ENCODE data around the gene FGF4. TPM values are rescaled to one million over a fixed set of nuclear protein-coding genes. Genes with fewer than 3 reads are reported as not detected.
"Not testable (repeated sequence)": the region's sequence is repeated elsewhere in the genome, so short reads cannot be mapped to it uniquely, and the experiment has no call there.

FGF4 gene
- total RNA-seq, 2 donors from 2014 or later = not detected

DNA sequence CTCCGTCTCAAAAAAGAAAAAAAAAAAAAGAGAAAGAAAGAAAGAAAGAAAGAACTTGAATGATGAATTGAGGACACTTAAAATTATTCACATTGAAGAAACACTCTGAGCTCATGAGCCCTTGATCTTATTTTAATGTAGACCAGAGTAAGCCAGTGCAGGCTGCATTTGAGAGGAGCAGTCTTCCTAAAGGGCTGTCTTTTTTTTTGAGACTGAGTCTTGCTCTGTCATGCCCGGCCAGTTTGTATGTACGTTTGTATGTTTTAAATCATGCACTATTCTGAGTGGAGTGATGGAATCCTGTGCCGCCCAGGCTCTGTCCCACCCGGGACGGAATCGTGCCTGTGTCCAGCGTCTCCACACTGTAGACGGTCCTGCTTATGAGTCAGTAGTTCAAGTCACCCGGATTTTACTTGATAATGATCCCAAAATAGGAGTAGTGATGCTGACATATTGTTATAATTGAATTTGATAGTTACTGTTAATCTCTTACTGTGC, 9.6 kb downstream of the FGF4 start:
- no peaks in the 10 kb centered on the region for H3K27me3 ChIP-seq

DNA sequence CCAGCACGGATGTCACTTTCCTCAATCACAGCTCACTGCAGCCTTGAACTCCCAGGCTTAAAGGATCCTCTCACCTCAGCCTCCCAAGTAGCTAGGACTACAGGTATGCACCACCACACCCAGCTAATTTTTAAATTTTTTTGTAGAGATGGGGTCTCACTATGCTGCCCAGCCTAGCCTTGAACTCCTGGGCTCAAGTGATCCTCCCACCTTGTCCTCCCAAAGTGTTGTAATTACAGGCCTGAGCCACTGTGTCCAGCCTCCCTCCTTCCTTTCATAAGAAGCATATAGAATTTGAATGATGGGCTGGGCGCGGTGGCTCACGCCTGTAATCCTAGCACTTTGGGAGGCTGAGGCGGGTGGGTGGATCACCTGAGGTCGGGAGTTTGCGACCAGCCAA, 10.2 kb downstream of the FGF4 start:
- intact Hi-C loops (cut with DNase I); H3K27me3 ChIP-seq; H3K9me3 ChIP-seq; H3K27ac ChIP-seq; H3K9ac ChIP-seq (ENCODE audit: low read depth in 2 of 2, low read length in 2 of 2); H3K36me3 ChIP-seq; H3K4me3 ChIP-seq; DNase-seq; H3K4me1 ChIP-seq: not testable (repeated sequence)

More for the DNA sequence above, 9.6 kb downstream of the FGF4 start:
- no peak for DNase-seq
- Histone ChIP-seq H3K4me1 (no peaks in the 10 kb centered on the region), H3K36me3 (no peaks in the 10 kb centered on the region), H3K4me3 (no peak overlapping the region), H3K27ac (no peak overlapping the region), H3K9ac (ENCODE audit: low read depth in 2 of 2, low read length in 2 of 2) (no peak overlapping the region), H3K9me3 (no peaks in the 10 kb centered on the region)
- TF ChIP-seq, protein P1, sequence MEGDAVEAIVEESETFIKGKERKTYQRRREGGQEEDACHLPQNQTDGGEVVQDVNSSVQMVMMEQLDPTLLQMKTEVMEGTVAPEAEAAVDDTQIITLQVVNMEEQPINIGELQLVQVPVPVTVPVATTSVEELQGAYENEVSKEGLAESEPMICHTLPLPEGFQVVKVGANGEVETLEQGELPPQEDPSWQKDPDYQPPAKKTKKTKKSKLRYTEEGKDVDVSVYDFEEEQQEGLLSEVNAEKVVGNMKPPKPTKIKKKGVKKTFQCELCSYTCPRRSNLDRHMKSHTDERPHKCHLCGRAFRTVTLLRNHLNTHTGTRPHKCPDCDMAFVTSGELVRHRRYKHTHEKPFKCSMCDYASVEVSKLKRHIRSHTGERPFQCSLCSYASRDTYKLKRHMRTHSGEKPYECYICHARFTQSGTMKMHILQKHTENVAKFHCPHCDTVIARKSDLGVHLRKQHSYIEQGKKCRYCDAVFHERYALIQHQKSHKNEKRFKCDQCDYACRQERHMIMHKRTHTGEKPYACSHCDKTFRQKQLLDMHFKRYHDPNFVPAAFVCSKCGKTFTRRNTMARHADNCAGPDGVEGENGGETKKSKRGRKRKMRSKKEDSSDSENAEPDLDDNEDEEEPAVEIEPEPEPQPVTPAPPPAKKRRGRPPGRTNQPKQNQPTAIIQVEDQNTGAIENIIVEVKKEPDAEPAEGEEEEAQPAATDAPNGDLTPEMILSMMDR (IDR thresholded peaks at IDR 0.05) = no peak
- intact Hi-C loops (cut with DNase I) = no loop called here

DNA sequence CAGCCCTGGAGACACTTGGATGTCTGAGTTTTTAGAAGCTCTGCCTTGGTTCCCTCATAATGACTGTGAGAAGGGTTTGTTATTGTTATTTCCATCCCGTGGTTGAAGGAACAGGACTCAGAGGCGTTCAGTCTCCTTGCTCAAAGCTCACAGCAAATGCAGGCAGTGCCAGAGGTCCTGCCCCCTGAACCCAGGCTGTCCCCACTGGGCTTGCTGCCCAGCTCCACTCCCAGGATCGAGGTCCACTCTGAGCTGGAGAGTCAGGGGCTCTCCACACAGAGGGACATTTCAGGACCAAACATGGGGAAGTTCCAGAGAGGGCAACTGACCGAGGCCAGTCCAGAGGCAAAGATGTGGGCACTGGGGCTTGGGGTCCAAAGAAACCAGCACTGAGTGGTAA, 14.8 kb downstream of the FGF4 start:
- intact Hi-C loops (cut with DNase I) = no loop called here
- TF ChIP-seq, protein P1 (IDR thresholded peaks at IDR 0.05) = no peak

DNA sequence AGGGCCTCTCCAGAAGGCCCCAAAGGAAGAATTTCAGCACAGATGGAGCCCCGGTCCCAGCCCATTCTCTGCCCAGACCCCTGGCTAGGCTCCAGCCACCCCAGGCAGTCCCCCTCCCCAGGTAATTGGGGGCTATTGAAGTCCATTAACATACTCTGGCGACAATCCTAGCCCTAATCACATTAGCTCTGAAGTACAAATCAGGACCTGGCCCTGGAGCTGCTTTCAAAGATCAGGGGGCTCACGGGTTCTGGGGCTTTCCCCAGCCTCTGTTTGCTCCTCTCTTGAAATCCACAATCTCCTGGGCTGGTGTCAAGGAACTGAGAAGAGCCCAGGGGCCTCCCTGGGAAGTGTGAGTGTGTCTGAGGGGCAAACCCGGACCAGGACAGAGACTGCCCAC, 22.3 kb downstream of the FGF4 start:
- Histone ChIP-seq H3K36me3 (no peaks in the 10 kb centered on the region), H3K9ac (ENCODE audit: low read depth in 2 of 2, low read length in 2 of 2) (no peak overlapping the region), H3K27ac (no peak overlapping the region), H3K4me1 (no peaks in the 10 kb centered on the region), H3K9me3 (no peaks in the 10 kb centered on the region), H3K27me3 (no peaks in the 10 kb centered on the region), H3K4me3 (no peak overlapping the region)
- TF ChIP-seq, protein P1 (IDR thresholded peaks at IDR 0.05) = no peak
- intact Hi-C loops (cut with DNase I) = no loop called here
- no peak for DNase-seq

More for the DNA sequence above, 14.8 kb downstream of the FGF4 start:
- no peaks in the 10 kb centered on the region for H3K9me3 ChIP-seq
- no peak overlapping the region for H3K9ac ChIP-seq (ENCODE audit: low read depth in 2 of 2, low read length in 2 of 2)
- H3K27me3 ChIP-seq = no peaks in the 10 kb centered on the region
- no peaks in the 10 kb centered on the region for H3K36me3 ChIP-seq
- H3K27ac ChIP-seq = no peak overlapping the region
- no peak overlapping the region for H3K4me3 ChIP-seq
- DNase-seq = no peak
- no peaks in the 10 kb centered on the region for H3K4me1 ChIP-seq

DNA sequence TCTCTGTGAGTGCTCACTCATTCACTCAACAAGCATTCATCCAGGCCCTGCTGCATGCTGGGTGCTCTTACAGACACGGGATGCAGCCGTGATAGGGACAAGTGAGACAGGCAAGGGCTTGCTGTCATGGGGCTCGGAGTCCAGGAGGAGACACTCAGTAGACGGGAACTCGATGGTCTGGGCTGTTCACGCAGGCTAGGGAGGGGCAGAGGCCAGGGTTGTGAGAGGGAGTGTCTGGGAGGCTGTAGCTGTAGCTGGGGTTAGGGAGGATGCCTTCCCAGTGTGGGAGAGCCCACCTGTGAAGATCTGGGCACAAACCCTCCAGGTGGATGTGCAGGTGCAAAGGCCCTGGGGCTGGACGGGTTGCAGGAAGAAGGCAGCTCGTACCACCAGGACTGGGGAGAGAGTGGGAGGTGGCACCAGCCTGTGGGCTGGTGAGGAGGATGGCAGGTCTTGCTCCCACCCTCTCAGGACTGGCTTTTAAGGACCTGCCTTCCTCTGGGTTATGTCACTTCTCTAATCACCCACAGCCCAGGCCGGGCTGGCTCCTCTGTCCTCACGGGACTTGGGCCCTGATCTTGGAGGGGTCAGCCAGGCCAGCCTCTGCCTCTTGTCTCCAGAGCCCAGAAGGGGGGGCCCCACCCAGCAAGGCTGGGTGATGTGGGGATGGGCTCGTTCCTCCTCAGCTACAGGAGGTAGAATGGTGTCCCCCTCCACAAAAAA, 24.1 kb downstream of the FGF4 start:
- intact Hi-C loops (cut with DNase I) = no loop called here
- Histone ChIP-seq H3K4me3 (no peak overlapping the region), H3K27me3 (no peaks in the 10 kb centered on the region), H3K9ac (ENCODE audit: low read depth in 2 of 2, low read length in 2 of 2) (no peak overlapping the region), H3K36me3 (no peaks in the 10 kb centered on the region), H3K27ac (no peak overlapping the region), H3K9me3 (no peaks in the 10 kb centered on the region), H3K4me1 (no peaks in the 10 kb centered on the region)
- DNase-seq = no peak
- TF ChIP-seq, protein P1 (IDR thresholded peaks at IDR 0.05) = no peak

DNA sequence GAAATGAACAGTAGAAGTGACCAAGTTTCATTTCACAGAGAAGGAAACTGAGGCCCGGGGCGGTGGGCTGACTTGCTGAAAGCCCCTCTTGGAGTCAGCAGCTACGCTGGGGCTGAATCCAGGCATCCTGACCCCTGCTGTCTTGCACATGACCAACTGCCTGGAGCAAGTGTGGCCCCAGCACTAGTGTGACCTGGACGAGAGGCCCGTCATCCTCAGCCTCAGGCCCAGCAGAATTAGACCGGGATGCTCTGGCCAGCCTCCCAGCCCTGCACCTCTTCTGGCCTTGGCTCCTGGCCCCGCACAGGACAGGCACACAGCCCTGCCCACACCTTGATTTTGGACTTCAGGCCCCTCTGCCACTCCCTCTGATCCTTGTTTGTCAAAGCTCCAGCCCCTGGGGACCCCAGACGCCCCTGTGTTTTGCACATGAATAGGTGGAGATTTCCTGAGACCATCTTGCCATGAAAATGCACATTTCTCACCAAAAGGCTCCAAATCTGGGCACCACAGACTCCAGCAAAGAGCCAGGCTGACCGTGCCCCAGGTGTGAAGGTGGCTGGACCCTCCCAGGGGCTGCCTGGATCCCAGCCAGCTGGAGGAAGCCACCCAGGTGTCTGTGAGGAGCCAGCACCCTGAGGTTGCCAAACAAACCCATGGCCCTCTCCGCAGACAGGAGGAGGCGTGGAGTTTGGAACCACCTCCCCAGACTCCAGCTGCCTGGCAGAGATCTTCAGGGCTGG, 24.9 kb downstream of the FGF4 start:
- no peak for DNase-seq
- H3K4me3 ChIP-seq = no peak overlapping the region
- intact Hi-C loops (cut with DNase I) = no loop called here
- TF ChIP-seq, protein P1 (IDR thresholded peaks at IDR 0.05) = no peak
- no peaks in the 10 kb centered on the region for H3K4me1 ChIP-seq
- H3K9ac ChIP-seq (ENCODE audit: low read depth in 2 of 2, low read length in 2 of 2) = no peak overlapping the region
- no peaks in the 10 kb centered on the region for H3K36me3 ChIP-seq
- no peaks in the 10 kb centered on the region for H3K9me3 ChIP-seq
- H3K27ac ChIP-seq = no peak overlapping the region
- H3K27me3 ChIP-seq = no peaks in the 10 kb centered on the region
